NCI-H2196 (cell line): Measurements from ENCODE around the gene MSL3B.

Experiments
- DNase-seq: peaks from one replicate; lab custom pipeline; 2025; ENCODE audit not compliant: unreplicated experiment; lab: John Stamatoyannopoulos, UW

Gene MSL3B

GRCh38 chr2:233817995-233818638 is 50.1 kb downstream of the MSL3B start:
- DNase-seq, result no peak

- no peak for DNase-seq
These were observed 50.8 kb downstream of the MSL3B start for GRCh38 chr2:233817361-233817911.

DNA sequence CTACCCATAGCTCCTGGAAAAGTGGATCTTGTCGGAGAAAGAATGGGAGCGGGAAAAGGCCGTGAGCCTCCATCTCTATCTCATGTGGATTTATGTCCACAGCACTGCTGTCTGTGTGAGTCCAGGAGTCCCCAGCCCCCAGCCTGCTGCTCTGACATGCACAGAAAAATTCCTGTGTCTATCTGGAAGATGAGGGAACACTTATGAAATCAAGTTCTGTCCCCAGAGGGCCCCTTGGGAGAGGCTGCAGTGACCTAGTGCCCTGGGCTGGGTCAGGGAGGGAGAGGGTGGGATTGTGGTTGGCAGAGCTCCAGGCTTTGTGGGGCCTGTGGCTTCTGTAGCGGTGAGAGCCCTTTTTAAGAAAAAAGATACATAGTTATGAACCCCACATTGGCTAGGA is 51.4 kb downstream of the MSL3B start:
- DNase-seq, result no peak

DNA sequence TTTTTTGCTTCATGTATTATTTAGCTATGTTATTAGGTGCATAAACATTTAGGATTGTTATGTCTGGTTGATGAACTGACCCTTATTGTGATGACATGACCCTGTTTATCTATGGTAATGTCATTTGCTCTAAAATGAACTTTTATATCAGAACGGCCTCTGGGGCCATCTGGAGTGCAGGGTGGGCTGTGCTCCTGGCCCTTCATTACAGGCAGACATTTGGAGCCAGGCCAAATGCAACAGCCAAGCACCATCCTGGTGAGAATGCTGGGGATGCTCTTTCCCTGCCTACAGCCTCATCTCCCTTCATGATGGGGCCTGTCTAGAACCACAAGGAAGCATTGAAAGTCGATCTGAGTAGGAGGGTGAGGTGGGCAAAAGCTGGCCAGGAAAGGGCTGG is 51.9 kb downstream of the MSL3B start:
- no peak for DNase-seq

- no peak for DNase-seq
These were observed 52.3 kb downstream of the MSL3B start for GRCh38 chr2:233815861-233816260.
